GM12878 (cell line): Measurements from ENCODE around the gene CYP24A1.

Source experiments
- JUND ChIP-seq: IDR thresholded peaks from 2 replicates; pipeline ENCODE4 v1.6.1; 2012; ENCODE audit warnings: low read depth, mild to moderate bottlenecking, low read length, improper control_type of control experiment, moderate library complexity
- NBN ChIP-seq: fragments of 450-650 bp; IDR thresholded peaks from 2 replicates; pipeline ENCODE4 v1.6.1; 2016
- YY1 ChIP-seq: IDR thresholded peaks from 2 replicates; pipeline ENCODE4 v1.6.1; 2011; ENCODE audit warnings: low read depth, mild to moderate bottlenecking, low read length
- ZNF274 ChIP-seq: IDR thresholded peaks from one replicate; pipeline ENCODE4 v1.8.0; 2011; ENCODE audit not compliant: insufficient read length, insufficient read depth
- ZZZ3 ChIP-seq: IDR thresholded peaks from 2 replicates; pipeline ENCODE4 v1.6.1; 2011; ENCODE audit warnings: low read depth; ENCODE audit not compliant: control insufficient read depth, insufficient read length
- TF ChIP-seq, protein P1 (sequence below): IDR thresholded peaks from 2 replicates; pipeline ENCODE4 v1.6.1; 2012; ENCODE audit warnings: low read depth, low read length, improper control_type of control experiment
- TF ChIP-seq, protein P2 (sequence below): IDR thresholded peaks from 2 replicates; pipeline ENCODE4 v1.6.1; 2012; ENCODE audit warnings: low read depth, low read length, improper control_type of control experiment
- TF ChIP-seq, protein P3 (sequence below), 3 experiments: IDR thresholded peaks in 2 of 3; conservative IDR thresholded peaks in 1 of 3; 2 replicates each; pipeline ENCODE4 v1.5.1; 2011; ENCODE audit warnings: low read depth in 3 of 3, low read length in 3 of 3, mild to moderate bottlenecking in 3 of 3, control low read depth in 2 of 3, moderate library complexity in 2 of 3, inconsistent platforms in 1 of 3, mixed read lengths in 1 of 3; ENCODE audit not compliant: control insufficient read depth in 2 of 3, insufficient read depth in 1 of 3; ENCODE audit errors: extremely low read depth in 1 of 3

DNA sequence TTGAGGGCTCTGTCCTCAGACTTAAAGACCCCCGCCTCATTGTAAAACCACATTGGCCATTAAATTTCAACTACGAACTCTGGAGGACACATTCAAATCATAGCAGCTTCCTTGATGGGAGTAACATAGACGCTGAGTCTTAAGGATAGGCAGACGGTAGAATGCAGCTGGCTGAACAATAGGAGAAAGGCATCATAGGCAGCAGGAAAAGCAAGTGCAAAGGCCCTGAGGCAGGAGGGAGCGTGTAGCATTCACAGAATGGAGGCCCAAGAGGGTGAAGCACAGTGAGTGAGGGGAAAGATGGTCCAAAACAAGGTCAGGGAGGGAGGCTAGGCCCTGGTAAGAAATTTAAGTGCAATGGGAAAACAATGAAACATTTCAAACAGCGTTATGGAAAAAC is 25.5 kb upstream of the CYP24A1 start:
- TF ChIP-seq ZZZ3 (no peak), ZNF274 (no peak), YY1 (no peak), NBN (no peak), JUND (no peak)
- TF ChIP-seq, protein P1, sequence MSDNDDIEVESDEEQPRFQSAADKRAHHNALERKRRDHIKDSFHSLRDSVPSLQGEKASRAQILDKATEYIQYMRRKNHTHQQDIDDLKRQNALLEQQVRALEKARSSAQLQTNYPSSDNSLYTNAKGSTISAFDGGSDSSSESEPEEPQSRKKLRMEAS, result no peak
- TF ChIP-seq, protein P2, sequence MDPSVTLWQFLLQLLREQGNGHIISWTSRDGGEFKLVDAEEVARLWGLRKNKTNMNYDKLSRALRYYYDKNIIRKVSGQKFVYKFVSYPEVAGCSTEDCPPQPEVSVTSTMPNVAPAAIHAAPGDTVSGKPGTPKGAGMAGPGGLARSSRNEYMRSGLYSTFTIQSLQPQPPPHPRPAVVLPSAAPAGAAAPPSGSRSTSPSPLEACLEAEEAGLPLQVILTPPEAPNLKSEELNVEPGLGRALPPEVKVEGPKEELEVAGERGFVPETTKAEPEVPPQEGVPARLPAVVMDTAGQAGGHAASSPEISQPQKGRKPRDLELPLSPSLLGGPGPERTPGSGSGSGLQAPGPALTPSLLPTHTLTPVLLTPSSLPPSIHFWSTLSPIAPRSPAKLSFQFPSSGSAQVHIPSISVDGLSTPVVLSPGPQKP, result no peak
- TF ChIP-seq, protein P3, sequence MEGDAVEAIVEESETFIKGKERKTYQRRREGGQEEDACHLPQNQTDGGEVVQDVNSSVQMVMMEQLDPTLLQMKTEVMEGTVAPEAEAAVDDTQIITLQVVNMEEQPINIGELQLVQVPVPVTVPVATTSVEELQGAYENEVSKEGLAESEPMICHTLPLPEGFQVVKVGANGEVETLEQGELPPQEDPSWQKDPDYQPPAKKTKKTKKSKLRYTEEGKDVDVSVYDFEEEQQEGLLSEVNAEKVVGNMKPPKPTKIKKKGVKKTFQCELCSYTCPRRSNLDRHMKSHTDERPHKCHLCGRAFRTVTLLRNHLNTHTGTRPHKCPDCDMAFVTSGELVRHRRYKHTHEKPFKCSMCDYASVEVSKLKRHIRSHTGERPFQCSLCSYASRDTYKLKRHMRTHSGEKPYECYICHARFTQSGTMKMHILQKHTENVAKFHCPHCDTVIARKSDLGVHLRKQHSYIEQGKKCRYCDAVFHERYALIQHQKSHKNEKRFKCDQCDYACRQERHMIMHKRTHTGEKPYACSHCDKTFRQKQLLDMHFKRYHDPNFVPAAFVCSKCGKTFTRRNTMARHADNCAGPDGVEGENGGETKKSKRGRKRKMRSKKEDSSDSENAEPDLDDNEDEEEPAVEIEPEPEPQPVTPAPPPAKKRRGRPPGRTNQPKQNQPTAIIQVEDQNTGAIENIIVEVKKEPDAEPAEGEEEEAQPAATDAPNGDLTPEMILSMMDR (IDR thresholded peaks at IDR 0.05 in 2 of 3, conservative IDR thresholded peaks at IDR 0.05 in 1 of 3; ENCODE audit: control insufficient read depth in 2 of 3, extremely low read depth in 1 of 3, insufficient read depth in 1 of 3, low read depth in 3 of 3, low read length in 3 of 3), result no peak
